ENCODE results near the gene CHD9.
A peak's percentile ranks its signal among the peaks of the same experiment; 100 is the strongest.

CHD9 gene

GRCh38 chr16:53219795-53220454, 165.1 kb downstream of the CHD9 start:
- no peak overlapping the region for H3K4me2 ChIP-seq (ENCODE audit: low read length)
- no peak overlapping the region for H2BK12ac ChIP-seq (ENCODE audit: low read length)
- H3K4ac ChIP-seq (ENCODE audit: low read depth, low read length), result no peak overlapping the region
- no peaks in the 10 kb centered on the region for H3K4me1 ChIP-seq (ENCODE audit: control insufficient read depth in 1 of 2, insufficient read depth in 2 of 2, low read length in 2 of 2)
- no peak overlapping the region for H2BK120ac ChIP-seq (ENCODE audit: insufficient read depth, low read length, poor library complexity)
- H3K79me1 ChIP-seq (ENCODE audit: low read length), result no peaks in the 10 kb centered on the region
- H3K18ac ChIP-seq (ENCODE audit: low read length), result no peak overlapping the region
- H3K4me3 ChIP-seq (ENCODE audit: low read depth, low read length), result no peak overlapping the region
- H3K14ac ChIP-seq (ENCODE audit: low read length), result no peak overlapping the region
- H3K9ac ChIP-seq (ENCODE audit: low read length), result no peak overlapping the region
- no peak overlapping the region for H3K27ac ChIP-seq (ENCODE audit: low read depth, low read length)
- WGBS (ENCODE audit: extremely low coverage, insufficient coverage, insufficient read length), result 100% methylated on average over 1 of the region's 2 CpGs
- no peak overlapping the region for H3K23ac ChIP-seq (ENCODE audit: low read length)
- no peak overlapping the region for H2AFZ ChIP-seq (ENCODE audit: insufficient read depth, low read length, poor library complexity)
- no peak overlapping the region for H4K12ac ChIP-seq (ENCODE audit: low read depth, low read length)
- H3K79me2 ChIP-seq (ENCODE audit: control insufficient read depth, insufficient read depth, low read length, poor library complexity), result no peaks in the 10 kb centered on the region
- no peak overlapping the region for H2BK5ac ChIP-seq (ENCODE audit: low read depth, low read length, poor library complexity)
- H3K9me3 ChIP-seq (ENCODE audit: insufficient read depth, low read depth, low read length), result no peaks in the 10 kb centered on the region
- no peak overlapping the region for H4K8ac ChIP-seq (ENCODE audit: low read depth, low read length)
- no peaks in the 10 kb centered on the region for H3K27me3 ChIP-seq (ENCODE audit: insufficient read depth, low read length)
- H2AK5ac ChIP-seq (ENCODE audit: low read length), result no peak overlapping the region
- peaks cover 0 to 2% of the 10 kb centered on the region in 2 experiments for H3K36me3 ChIP-seq (ENCODE audit: control insufficient read depth in 1 of 2, insufficient read depth in 2 of 2, low read length in 2 of 2)
- H4K91ac ChIP-seq (ENCODE audit: low read depth, low read length), result no peak overlapping the region
- DNase-seq, result peak in 1 of 2 donors; percentile 4

- Histone ChIP-seq H3K23ac (ENCODE audit: low read length) (no peak overlapping the region), H3K4me3 (ENCODE audit: low read depth, low read length) (no peak overlapping the region), H2AFZ (ENCODE audit: insufficient read depth, low read length, poor library complexity) (no peak overlapping the region), H2BK12ac (ENCODE audit: low read length) (no peak overlapping the region), H3K9ac (ENCODE audit: low read length) (no peak overlapping the region), H3K4ac (ENCODE audit: low read depth, low read length) (no peak overlapping the region), H4K12ac (ENCODE audit: low read depth, low read length) (no peak overlapping the region), H3K14ac (ENCODE audit: low read length) (no peak overlapping the region), H3K79me2 (ENCODE audit: control insufficient read depth, insufficient read depth, low read length, poor library complexity) (no peaks in the 10 kb centered on the region), H3K4me2 (ENCODE audit: low read length) (no peak overlapping the region), H3K36me3 (ENCODE audit: control insufficient read depth in 1 of 2, insufficient read depth in 2 of 2, low read length in 2 of 2) (peaks cover 0 to 2% of the 10 kb centered on the region in 2 experiments), H2BK120ac (ENCODE audit: insufficient read depth, low read length, poor library complexity) (no peak overlapping the region), H4K8ac (ENCODE audit: low read depth, low read length) (no peak overlapping the region), H3K9me3 (ENCODE audit: insufficient read depth, low read depth, low read length) (no peaks in the 10 kb centered on the region), H3K79me1 (ENCODE audit: low read length) (no peaks in the 10 kb centered on the region), H2AK5ac (ENCODE audit: low read length) (no peak overlapping the region), H3K27ac (ENCODE audit: low read depth, low read length) (no peak overlapping the region), H4K91ac (ENCODE audit: low read depth, low read length) (no peak overlapping the region), H2BK5ac (ENCODE audit: low read depth, low read length, poor library complexity) (no peak overlapping the region), H3K18ac (ENCODE audit: low read length) (no peak overlapping the region), H3K4me1 (ENCODE audit: control insufficient read depth in 1 of 2, insufficient read depth in 2 of 2, low read length in 2 of 2) (no peaks in the 10 kb centered on the region), H3K27me3 (ENCODE audit: insufficient read depth, low read length) (no peaks in the 10 kb centered on the region)
- no peak for DNase-seq
- WGBS (ENCODE audit: extremely low coverage, insufficient coverage, insufficient read length), result no CpG with 5 or more reads among the region's 2 CpGs
Measured at GRCh38 chr16:53220585-53220984, 165.8 kb downstream of the CHD9 start.

- Histone ChIP-seq H3K79me1 (ENCODE audit: low read length) (no peaks in the 10 kb centered on the region), H3K4me3 (ENCODE audit: low read depth, low read length) (no peak overlapping the region), H3K79me2 (ENCODE audit: control insufficient read depth, insufficient read depth, low read length, poor library complexity) (no peaks in the 10 kb centered on the region), H3K14ac (ENCODE audit: low read length) (no peak overlapping the region), H3K27ac (ENCODE audit: low read depth, low read length) (no peak overlapping the region), H2BK12ac (ENCODE audit: low read length) (no peak overlapping the region), H3K36me3 (ENCODE audit: control insufficient read depth in 1 of 2, insufficient read depth in 2 of 2, low read length in 2 of 2) (peaks cover 2 to 7% of the 10 kb centered on the region in 2 experiments), H3K9ac (ENCODE audit: low read length) (no peak overlapping the region), H2AFZ (ENCODE audit: insufficient read depth, low read length, poor library complexity) (no peak overlapping the region), H2BK5ac (ENCODE audit: low read depth, low read length, poor library complexity) (no peak overlapping the region), H2BK120ac (ENCODE audit: insufficient read depth, low read length, poor library complexity) (no peak overlapping the region), H4K12ac (ENCODE audit: low read depth, low read length) (no peak overlapping the region), H3K4me2 (ENCODE audit: low read length) (no peak overlapping the region), H2AK5ac (ENCODE audit: low read length) (no peak overlapping the region), H3K27me3 (ENCODE audit: insufficient read depth, low read length) (no peaks in the 10 kb centered on the region), H3K23ac (ENCODE audit: low read length) (no peak overlapping the region), H3K18ac (ENCODE audit: low read length) (no peak overlapping the region), H4K8ac (ENCODE audit: low read depth, low read length) (no peak overlapping the region), H3K9me3 (ENCODE audit: insufficient read depth, low read depth, low read length) (no peaks in the 10 kb centered on the region), H3K4ac (ENCODE audit: low read depth, low read length) (no peak overlapping the region), H4K91ac (ENCODE audit: low read depth, low read length) (no peak overlapping the region), H3K4me1 (ENCODE audit: control insufficient read depth in 1 of 2, insufficient read depth in 2 of 2, low read length in 2 of 2) (no peaks in the 10 kb centered on the region)
- WGBS (ENCODE audit: extremely low coverage, insufficient coverage, insufficient read length), result no CpG with 5 or more reads among the region's 2 CpGs
- peak; percentile 0 to 23 for DNase-seq
Measured at GRCh38 chr16:53224951-53225533, 170.3 kb downstream of the CHD9 start.

GRCh38 chr16:53232826-53233529, 178.2 kb downstream of the CHD9 start:
- Histone ChIP-seq H3K27ac (ENCODE audit: low read depth, low read length) (no peak overlapping the region), H3K4ac (ENCODE audit: low read depth, low read length) (no peak overlapping the region), H4K12ac (ENCODE audit: low read depth, low read length) (no peak overlapping the region), H2AK5ac (ENCODE audit: low read length) (no peak overlapping the region), H3K14ac (ENCODE audit: low read length) (no peak overlapping the region), H3K18ac (ENCODE audit: low read length) (no peak overlapping the region), H2BK12ac (ENCODE audit: low read length) (no peak overlapping the region), H4K91ac (ENCODE audit: low read depth, low read length) (no peak overlapping the region), H4K8ac (ENCODE audit: low read depth, low read length) (no peak overlapping the region), H3K4me1 (ENCODE audit: control insufficient read depth in 1 of 2, insufficient read depth in 2 of 2, low read length in 2 of 2) (no peaks in the 10 kb centered on the region), H3K4me2 (ENCODE audit: low read length) (no peak overlapping the region), H3K79me2 (ENCODE audit: control insufficient read depth, insufficient read depth, low read length, poor library complexity) (no peaks in the 10 kb centered on the region), H3K27me3 (ENCODE audit: insufficient read depth, low read length) (no peaks in the 10 kb centered on the region), H3K4me3 (ENCODE audit: low read depth, low read length) (no peak overlapping the region), H3K79me1 (ENCODE audit: low read length) (no peaks in the 10 kb centered on the region), H2BK120ac (ENCODE audit: insufficient read depth, low read length, poor library complexity) (no peak overlapping the region), H3K9me3 (ENCODE audit: insufficient read depth, low read depth, low read length) (no peaks in the 10 kb centered on the region), H2BK5ac (ENCODE audit: low read depth, low read length, poor library complexity) (no peak overlapping the region), H3K9ac (ENCODE audit: low read length) (no peak overlapping the region), H2AFZ (ENCODE audit: insufficient read depth, low read length, poor library complexity) (no peak overlapping the region), H3K36me3 (ENCODE audit: control insufficient read depth in 1 of 2, insufficient read depth in 2 of 2, low read length in 2 of 2) (peaks cover 8 to 12% of the 10 kb centered on the region in 2 experiments), H3K23ac (ENCODE audit: low read length) (no peak overlapping the region)
- DNase-seq, result peak in 1 of 2 donors; percentile 39
- no CpG with 5 or more reads among the region's 3 CpGs for WGBS (ENCODE audit: extremely low coverage, insufficient coverage, insufficient read length)

Measured in trophoblast cell (in vitro differentiated cells and primary cell).